Caco-2 (cell line): Measurements from ENCODE around the gene ZNF318. TPM values are rescaled to one million over a fixed set of nuclear protein-coding genes. Genes with fewer than 3 reads are reported as not detected.

Experiments used
- BruUV-seq: library from RNA; stranded (reverse); fragments of 400-500 nt; replicated peaks from 2 replicates; lab custom pipeline; 2021; lab: Mats Ljungman, UMichigan
- CTCF ChIA-PET: fragments of 300-600 bp; sonication (Branson Sonifier 250); formaldehyde crosslinking; loops from one replicate; lab custom pipeline; 2022; ENCODE audit warnings: antibody characterized with exemption; lab: Charles Lee
- POLR2A ChIA-PET: fragments of 300-600 bp; sonication (Branson Sonifier 250); formaldehyde crosslinking; loops from one replicate; lab custom pipeline; 2022; ENCODE audit warnings: antibody characterized with exemption; lab: Charles Lee
- DNase-seq, 2 experiments: peaks; one replicate each; pipeline versions ENCODE4 v3.0.0 to v3.0.0-alpha.2; 2020 to 2022
- H3K27me3 ChIP-seq: replicated peaks from 2 replicates; pipeline ENCODE4 v1.6.0; 2011; ENCODE audit warnings: low read length; ENCODE audit not compliant: control insufficient read depth, insufficient read depth
- H3K36me3 ChIP-seq: 2 replicates; pipeline ENCODE4 v1.5.1; 2011; ENCODE audit warnings: low read length; ENCODE audit not compliant: control insufficient read depth, insufficient read depth
- H3K4me1 ChIP-seq: fragments of 250-450 bp; sonication (Bioruptor Pico); 2 replicates; pipeline ENCODE4 v1.5.1; 2020; ENCODE audit warnings: mild to moderate bottlenecking
- H3K4me3 ChIP-seq: 2 replicates; pipeline ENCODE4 v1.5.1; 2011; ENCODE audit warnings: low read depth, mild to moderate bottlenecking, control low read depth, low read length
- H3K9me3 ChIP-seq: fragments of 250-450 bp; sonication (Bioruptor Pico); 2 replicates; pipeline ENCODE4 v1.5.1; 2020; ENCODE audit warnings: mild to moderate bottlenecking, moderate library complexity
- H3K27ac Mint-ChIP-seq: one replicate; pipeline ENCODE4 v1.8.0; 2022; ENCODE audit warnings: mixed read lengths; ENCODE audit not compliant: unreplicated experiment
- H3K27me3 Mint-ChIP-seq: one replicate; pipeline ENCODE4 v1.8.0; 2022; ENCODE audit warnings: mixed read lengths; ENCODE audit not compliant: insufficient read depth, unreplicated experiment
- H3K36me3 Mint-ChIP-seq: one replicate; pipeline ENCODE4 v1.8.0; 2022; ENCODE audit warnings: mild to moderate bottlenecking, mixed read lengths; ENCODE audit not compliant: insufficient read depth, unreplicated experiment
- H3K4me1 Mint-ChIP-seq: one replicate; pipeline ENCODE4 v1.8.0; 2022; ENCODE audit warnings: low read depth, mixed read lengths; ENCODE audit not compliant: unreplicated experiment
- H3K4me3 Mint-ChIP-seq: one replicate; pipeline ENCODE4 v1.8.0; 2022; ENCODE audit warnings: mild to moderate bottlenecking, moderate library complexity, mixed read lengths; ENCODE audit not compliant: unreplicated experiment
- H3K9me3 Mint-ChIP-seq: one replicate; pipeline ENCODE4 v1.8.0; 2022; ENCODE audit warnings: mixed read lengths; ENCODE audit not compliant: unreplicated experiment
- CTCF ChIP-seq, 2 experiments: fragments of 200-600 bp in 1 of 2; IDR thresholded peaks; 1 replicate in 1 of 2; 2 replicates in 1 of 2; pipeline versions ENCODE4 v1.5.1 to v1.8.0; 2011 to 2022; ENCODE audit warnings: antibody characterized with exemption in 1 of 2, control low read depth in 1 of 2, inconsistent platforms in 1 of 2, low read depth in 1 of 2, low read length in 1 of 2, mild to moderate bottlenecking in 1 of 2, moderate library complexity in 1 of 2; ENCODE audit not compliant: insufficient read depth in 1 of 2, severe bottlenecking in 1 of 2, unreplicated experiment in 1 of 2
- intact Hi-C: fragments of 100-400 bp; cut with micrococcal nuclease; formaldehyde crosslinking; loops from one replicate; pipeline ENCODE4 v1.10.0; 2022; ENCODE audit not compliant: unreplicated experiment
- total RNA-seq: library from RNA; stranded (reverse); gene quantifications from 2 replicates; pipeline ENCODE4 v1.2.3, GENCODE V29; 2022

The ZNF318 gene
- total RNA-seq, 1 experiment from 2014 or later, result 11.7 TPM

DNA sequence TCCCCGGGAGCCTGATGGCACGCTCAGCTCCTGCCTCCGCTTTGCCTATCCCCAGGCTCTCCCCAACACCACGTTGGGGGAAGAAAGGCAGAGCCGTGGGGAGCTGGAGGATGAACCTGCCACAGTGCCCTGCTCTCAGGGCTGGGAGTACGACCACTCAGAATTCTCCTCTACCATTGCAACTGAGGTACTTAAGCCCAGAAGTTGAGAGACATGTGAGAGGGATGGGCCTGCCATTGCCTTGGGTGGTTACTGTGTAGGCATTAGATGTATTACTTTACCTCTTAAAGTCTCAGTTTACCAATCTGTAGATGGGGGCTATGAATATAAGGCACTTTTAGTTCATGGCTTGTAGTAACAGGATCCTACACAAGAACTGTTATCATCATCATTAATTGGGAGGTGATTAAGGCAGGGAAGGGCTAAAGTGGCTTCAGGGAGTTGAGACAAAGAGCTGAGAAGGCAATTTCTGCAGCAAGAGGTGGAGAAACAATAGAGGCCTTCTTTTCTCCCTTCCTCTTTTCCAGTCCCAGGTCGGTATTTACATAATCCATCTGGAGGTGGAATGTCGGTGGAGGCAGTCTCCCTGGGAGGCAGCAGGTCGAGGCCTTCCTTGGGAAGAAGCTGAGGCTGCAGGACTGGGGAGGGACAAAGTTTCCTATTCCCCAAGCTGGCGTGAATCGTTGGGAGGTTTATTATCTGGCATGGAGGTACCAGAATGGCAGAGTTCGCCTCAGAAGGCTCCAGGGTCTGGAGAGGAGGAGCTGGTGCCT, 70.7 kb downstream of the ZNF318 start:
- no peak for DNase-seq
- BruUV-seq, result no TSS peak
- Mint-ChIP-seq H3K9me3 (no peaks in the 10 kb centered on the region), H3K36me3 (no peaks in the 10 kb centered on the region), H3K27me3 (no peaks in the 10 kb centered on the region), H3K4me3 (no peak overlapping the region), H3K4me1 (no peaks in the 10 kb centered on the region), H3K27ac (no peak overlapping the region)
- no peaks in the 10 kb centered on the region for H3K27me3 ChIP-seq
- no peak overlapping the region for H3K4me3 ChIP-seq
- CTCF ChIA-PET, result no interaction called here
- TF ChIP-seq CTCF (IDR thresholded peaks at IDR 0.05; ENCODE audit: insufficient read depth in 1 of 2, low read depth in 1 of 2, low read length in 1 of 2, severe bottlenecking in 1 of 2, unreplicated experiment in 1 of 2), result no peak
- intact Hi-C loops, result no loop called here
- no peaks in the 10 kb centered on the region for H3K4me1 ChIP-seq
- no peaks in the 10 kb centered on the region for H3K9me3 ChIP-seq
- H3K36me3 ChIP-seq, result no peaks in the 10 kb centered on the region
- POLR2A ChIA-PET, result interaction anchor here (0.7 kb wide), 1 partner anchor 19 kb away, joined by 7 read pairs; no protein-coding TSS in a partner anchor

- no peak for TF ChIP-seq CTCF (IDR thresholded peaks at IDR 0.05; ENCODE audit: insufficient read depth in 1 of 2, low read depth in 1 of 2, low read length in 1 of 2, severe bottlenecking in 1 of 2, unreplicated experiment in 1 of 2)
- Histone ChIP-seq H3K27me3 (no peaks in the 10 kb centered on the region), H3K9me3 (no peaks in the 10 kb centered on the region), H3K36me3 (no peaks in the 10 kb centered on the region), H3K4me3 (no peak within 1 kb of the TSS), H3K4me1 (no peaks in the 10 kb centered on the region)
- BruUV-seq, result no TSS peak
- intact Hi-C loops, result no loop called here
- CTCF ChIA-PET, result no interaction called here
- DNase-seq, result no peak
- Mint-ChIP-seq H3K9me3 (no peaks in the 10 kb centered on the region), H3K27me3 (no peaks in the 10 kb centered on the region), H3K4me3 (no peak within 1 kb of the TSS), H3K36me3 (no peaks in the 10 kb centered on the region), H3K27ac (no peak within 1 kb of the TSS), H3K4me1 (no peaks in the 10 kb centered on the region)
- POLR2A ChIA-PET, result interaction anchor here (0.7 kb wide), 1 partner anchor 18 kb away, joined by 7 read pairs; no protein-coding TSS in a partner anchor
Observed at GRCh38 chr6:43297644-43298564, 71.5 kb downstream of the ZNF318 start, which contains the start of gene SLC22A7. SLC22A7 (plus strand) TSS chr6:43298260; CDS start chr6:43298359, 99 bp downstream.

DNA sequence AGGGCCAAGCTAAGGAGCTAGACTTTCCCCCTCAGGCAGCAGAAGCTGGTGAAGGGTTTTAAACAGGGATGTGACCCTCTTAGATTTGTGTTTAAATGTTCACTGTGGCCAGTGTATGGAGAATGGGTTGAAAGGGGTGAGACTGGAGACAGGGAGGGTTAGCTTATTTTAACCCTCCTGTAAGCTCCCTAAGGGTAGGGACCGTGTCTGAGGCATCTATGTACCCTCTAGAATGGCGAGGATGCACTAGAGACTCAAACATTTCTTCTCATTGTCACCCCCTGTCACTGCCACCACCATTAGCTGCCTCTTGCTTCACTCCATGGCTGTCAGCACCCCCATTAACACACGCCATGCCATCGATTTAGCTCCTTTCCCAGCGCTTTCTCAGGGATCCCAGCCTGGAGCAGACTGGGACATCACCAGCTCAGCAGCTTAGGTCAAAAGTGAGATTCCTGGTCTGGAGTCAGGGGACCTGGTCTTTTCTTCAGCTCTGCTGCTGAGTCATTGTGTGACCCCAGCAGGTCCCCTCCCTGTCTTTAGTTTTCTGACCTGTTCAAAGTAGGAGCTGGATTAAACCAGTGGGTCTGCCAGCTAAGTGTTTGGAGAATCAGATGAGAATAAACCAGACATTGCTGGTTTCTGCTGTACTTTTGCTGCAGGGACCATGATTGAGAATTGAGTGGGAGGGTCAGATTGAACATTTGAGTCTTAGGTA, 72.5 kb downstream of the ZNF318 start:
- Histone ChIP-seq H3K4me3 (no peak overlapping the region), H3K27me3 (no peaks in the 10 kb centered on the region), H3K36me3 (no peaks in the 10 kb centered on the region), H3K4me1 (no peaks in the 10 kb centered on the region), H3K9me3 (no peaks in the 10 kb centered on the region)
- intact Hi-C loops, result no loop called here
- no TSS peak for BruUV-seq
- H3K27me3 Mint-ChIP-seq, result no peaks in the 10 kb centered on the region
- H3K9me3 Mint-ChIP-seq, result no peaks in the 10 kb centered on the region
- no peak for TF ChIP-seq CTCF (IDR thresholded peaks at IDR 0.05; ENCODE audit: insufficient read depth in 1 of 2, low read depth in 1 of 2, low read length in 1 of 2, severe bottlenecking in 1 of 2, unreplicated experiment in 1 of 2)
- H3K36me3 Mint-ChIP-seq, result no peaks in the 10 kb centered on the region
- H3K4me1 Mint-ChIP-seq, result no peaks in the 10 kb centered on the region
- H3K27ac Mint-ChIP-seq, result no peak overlapping the region
- DNase-seq, result no peak
- POLR2A ChIA-PET, result no interaction called here
- H3K4me3 Mint-ChIP-seq, result no peak overlapping the region
- CTCF ChIA-PET, result no interaction called here
